SU-DHL-6 (cell line): ENCODE measurements around the gene ORMDL3.

Source experiments
- CTCF ChIP-seq: fragments of 200-600 bp; sonication (generic); IDR thresholded peaks from one replicate; pipeline ENCODE4 v1.5.1; 2017; ENCODE audit warnings: antibody characterized with exemption, mild to moderate bottlenecking, low read length, moderate library complexity; ENCODE audit not compliant: insufficient read depth, poor library complexity, severe bottlenecking
- EZH2phosphoT487 ChIP-seq: fragments of 200-600 bp; sonication (generic), shearing (Covaris generic); conservative IDR thresholded peaks from 2 replicates; pipeline ENCODE4 v1.6.1; 2018; ENCODE audit warnings: mild to moderate bottlenecking, antibody characterized with exemption, low read length, moderate library complexity, mixed read lengths

- TF ChIP-seq CTCF (no peak), EZH2phosphoT487 (no peak)
Observed at GRCh38 chr17:39955726-39956225, 28.4 kb upstream of the ORMDL3 start.
